Ammon's horn (tissue), 1 donor: Measurements from ENCODE around the gene MAML1.

Experiments used
- DNase-seq: peaks from one replicate; pipeline ENCODE4 v3.0.0-alpha.2; 2016; ENCODE audit warnings: low spot score

MAML1 gene

DNA sequence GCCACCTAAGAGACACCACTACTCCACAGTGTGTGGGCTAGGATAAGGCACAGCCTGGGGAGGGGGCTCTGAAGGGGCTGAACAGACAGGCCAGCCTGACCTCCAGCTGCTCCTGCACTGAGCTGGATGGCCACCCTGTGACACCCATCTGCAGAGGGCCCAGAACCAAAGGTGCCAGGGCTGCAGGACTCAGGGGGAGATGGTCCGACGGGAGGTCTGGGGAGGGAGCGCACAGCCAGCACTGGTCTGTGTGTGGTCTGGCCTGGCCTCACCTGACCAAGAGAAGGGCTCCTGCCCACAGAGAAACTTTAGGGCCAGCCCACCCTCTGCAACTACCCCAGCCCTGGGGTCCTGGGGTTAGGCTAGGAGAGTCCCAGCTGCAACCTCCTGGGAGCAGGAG lies 62.0 kb downstream of the MAML1 start:
- DNase-seq: no peak

DNA sequence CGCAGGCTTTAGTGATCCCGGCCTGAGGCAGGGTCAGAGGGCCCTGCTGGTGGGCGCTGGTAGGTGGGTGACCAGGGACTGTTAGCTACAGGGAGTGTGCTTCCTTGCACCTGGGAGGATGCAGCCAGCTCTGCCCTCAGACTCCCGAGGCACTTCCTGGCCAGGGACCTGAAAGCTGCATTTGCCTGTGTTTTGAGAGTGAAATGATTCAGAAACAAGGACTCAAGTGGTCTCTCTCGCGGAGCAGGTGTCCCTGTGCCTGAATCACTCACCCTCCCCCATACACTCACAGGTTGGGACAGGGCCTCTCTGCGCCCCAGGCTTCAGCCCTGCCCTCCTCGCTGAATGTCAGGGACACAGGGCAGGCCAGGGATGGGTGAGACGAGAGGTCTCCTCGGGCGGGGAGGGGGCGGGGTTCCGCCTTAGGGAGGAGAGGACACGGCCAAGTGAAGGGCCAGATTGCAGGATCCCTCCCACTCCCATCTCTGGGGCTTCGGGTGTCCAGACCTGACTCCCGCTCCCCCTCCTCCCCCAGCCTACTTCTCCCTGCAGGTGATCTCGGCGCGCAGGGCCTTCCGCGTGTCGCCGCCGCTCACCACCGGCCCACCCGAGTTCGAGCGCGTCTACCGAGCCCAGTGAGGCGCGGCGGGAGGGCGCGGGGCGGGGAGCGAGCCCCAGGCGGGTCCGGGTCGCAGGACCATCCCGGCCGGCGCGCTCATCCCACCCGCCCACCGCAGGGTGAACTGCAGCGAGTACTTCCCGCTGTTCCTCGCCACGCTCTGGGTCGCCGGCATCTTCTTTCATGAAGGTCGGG lies 62.6 kb downstream of the MAML1 start:
- DNase-seq: peak; percentile 22

DNA sequence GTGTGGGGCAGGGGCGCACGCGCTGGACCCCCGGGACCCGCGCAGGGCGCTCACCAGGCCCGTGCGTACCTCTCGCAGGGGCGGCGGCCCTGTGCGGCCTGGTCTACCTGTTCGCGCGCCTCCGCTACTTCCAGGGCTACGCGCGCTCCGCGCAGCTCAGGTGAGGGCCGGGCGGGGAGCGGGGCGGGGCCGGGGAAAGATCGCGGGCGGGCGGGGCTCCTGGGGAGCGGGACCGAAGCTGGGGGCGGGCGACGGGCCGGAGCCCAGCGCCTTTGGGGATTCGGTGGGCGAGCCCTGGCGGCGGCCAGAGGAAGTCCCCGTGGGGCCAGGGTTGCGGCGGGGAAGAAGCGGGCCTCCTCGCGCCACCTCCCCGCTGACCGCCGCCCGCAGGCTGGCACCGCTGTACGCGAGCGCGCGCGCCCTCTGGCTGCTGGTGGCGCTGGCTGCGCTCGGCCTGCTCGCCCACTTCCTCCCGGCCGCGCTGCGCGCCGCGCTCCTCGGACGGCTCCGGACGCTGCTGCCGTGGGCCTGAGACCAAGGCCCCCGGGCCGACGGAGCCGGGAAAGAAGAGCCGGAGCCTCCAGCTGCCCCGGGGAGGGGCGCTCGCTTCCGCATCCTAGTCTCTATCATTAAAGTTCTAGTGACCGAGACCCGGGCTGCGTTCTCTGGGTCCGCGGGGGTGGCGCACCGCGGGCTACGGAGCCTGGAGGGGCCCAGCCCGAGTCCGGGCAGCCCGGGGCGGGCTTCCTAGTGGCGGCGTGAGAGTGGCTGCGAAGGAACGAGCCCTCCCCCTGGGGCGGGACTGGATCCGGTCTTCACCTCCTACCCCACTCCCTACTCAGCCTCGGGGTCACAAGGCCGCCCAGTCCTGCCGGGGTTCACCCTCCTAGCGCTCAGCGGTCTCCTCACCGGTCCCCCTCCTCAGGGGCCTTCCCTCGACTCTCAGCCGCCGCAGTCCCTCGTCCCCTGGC lies 63.5 kb downstream of the MAML1 start:
- peak; percentile 85 for DNase-seq

GRCh38 chr5:179796877-179797608 lies 64.4 kb downstream of the MAML1 start:
- no peak for DNase-seq

- no peak for DNase-seq
These were observed 65.1 kb downstream of the MAML1 start for GRCh38 chr5:179797741-179798140.

DNA sequence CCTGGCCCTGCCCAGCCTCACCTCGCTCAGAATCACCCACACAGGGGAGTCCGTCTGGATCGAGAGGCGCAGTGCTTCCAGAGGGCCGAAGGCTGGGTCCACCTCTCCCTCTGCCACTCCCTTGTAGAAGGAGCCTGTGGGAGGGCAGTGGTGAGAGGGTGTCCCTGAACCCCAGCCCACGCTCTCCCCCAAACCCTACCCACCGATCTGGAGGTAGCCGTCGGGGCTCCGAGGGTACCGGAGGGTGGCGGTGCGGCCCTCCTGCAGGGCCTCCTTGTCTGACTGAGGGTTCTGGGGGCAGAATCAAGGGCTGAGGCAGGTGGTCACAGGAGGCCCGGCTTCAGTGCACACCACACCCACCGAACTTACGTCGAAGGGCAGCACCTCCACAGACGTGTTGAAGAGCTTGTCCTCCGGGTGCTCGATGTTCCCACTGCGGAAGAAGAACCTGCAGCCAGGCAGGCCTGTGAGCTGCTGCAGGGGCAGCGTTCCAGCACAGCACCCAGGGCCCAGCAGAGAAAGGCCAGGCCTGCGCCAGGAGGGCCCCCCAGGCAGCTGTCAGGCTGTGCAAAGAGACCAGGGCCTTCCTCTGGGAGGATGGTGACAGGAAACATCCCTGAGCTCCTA lies 65.6 kb downstream of the MAML1 start:
- DNase-seq: no peak

DNA sequence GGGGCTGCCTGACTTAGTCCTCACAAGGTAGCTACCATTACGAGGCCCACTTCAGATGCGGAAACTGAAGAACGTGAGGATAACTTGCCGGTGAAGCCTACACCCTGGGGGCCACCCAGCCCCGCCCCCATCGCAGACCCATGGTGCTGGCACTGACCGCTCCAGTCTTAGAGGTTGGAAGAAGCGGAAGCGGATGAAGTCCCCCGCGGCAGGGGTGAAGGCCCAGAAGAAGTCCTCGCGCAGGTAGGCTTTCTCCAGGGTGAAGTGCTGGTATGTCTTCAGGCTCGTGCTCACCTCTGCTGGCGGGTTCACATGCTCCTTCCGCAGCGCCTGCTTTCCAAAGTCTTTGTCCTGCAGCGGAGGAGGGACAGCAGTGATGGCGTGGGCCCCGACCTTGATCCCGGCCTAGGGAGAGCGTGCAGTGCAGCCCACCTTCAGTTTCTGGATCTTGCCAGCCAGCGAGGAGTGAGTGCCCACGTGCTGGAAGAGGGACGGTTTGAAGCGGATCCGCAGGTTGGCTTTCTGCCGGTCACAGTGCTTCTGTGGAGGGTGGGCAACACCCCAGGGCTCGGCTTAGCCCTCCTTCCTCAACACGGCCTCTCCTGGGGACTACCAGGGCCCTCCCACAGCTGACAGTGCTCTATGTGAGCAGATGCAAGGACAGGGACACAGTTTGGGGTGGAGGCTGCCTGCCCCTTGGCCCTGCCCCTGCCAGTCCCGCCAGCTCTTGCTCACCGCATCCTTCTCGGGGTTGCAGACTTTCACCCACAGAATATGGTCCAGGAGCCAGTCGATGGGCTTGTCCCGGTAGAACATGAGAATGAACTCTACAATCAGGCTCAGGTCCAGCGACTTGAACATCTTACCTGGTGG lies 66.4 kb downstream of the MAML1 start:
- no peak for DNase-seq

- DNase-seq: no peak
These were observed 67.0 kb downstream of the MAML1 start for GRCh38 chr5:179799644-179799973.

GRCh38 chr5:179800071-179800695 lies 67.6 kb downstream of the MAML1 start:
- no peak for DNase-seq

DNA sequence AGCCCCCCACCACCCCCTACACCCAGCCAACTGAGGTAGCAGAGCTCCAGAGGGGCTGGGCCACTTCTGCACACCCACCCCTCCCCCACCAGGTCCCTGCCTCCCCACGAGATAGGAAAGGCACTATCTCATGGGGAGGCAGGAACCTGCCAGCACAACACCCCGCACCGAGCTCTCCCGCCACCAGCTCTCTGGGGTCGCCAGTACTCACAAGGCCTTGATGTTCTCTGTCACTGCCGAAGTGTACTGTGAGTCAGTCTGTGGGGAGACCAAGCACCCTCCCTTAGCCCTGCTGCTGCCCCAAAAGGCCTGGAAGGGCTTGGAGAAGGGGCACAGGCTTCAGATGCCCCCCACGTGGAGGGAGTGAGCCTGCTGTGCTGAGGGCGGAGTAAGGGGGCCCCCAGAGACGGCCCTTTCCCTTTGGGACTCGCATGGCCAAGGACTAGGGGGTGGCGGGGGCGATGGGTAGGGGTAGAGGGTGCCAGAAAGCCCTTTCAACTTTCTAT lies 68.1 kb downstream of the MAML1 start:
- no peak for DNase-seq

GRCh38 chr5:179801304-179802206 lies 68.9 kb downstream of the MAML1 start:
- no peak for DNase-seq

GRCh38 chr5:179802207-179802883 lies 69.7 kb downstream of the MAML1 start:
- no peak for DNase-seq

- no peak for DNase-seq
These were observed 70.4 kb downstream of the MAML1 start for GRCh38 chr5:179802950-179803562.

- DNase-seq: no peak
These were observed 71.3 kb downstream of the MAML1 start for GRCh38 chr5:179803651-179804554.

- DNase-seq: no peak
These were observed 71.9 kb downstream of the MAML1 start for GRCh38 chr5:179804555-179804947.

DNA sequence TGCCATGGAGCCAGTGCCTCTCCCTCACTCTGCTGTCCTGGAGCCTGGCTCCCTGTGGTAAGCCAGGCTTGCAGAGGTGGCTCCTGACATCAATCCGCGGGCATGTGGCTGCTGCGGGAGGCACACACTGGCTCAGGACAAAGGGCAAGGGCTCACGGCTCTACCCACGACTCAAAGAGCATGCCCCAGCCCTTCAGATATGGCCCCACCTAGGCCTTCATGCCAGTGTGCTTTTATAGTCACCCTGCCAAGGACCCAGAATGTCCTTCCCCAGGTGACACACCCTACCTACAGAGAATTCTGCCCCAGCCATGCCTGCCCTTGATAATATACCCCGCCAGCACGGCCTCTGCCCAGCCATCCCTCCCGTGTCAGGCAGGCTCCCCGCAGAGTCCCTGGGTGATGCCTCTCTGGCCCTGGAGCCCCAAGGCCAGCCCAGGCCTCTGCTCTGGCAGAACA lies 72.5 kb downstream of the MAML1 start:
- DNase-seq: no peak
